ENCODE data around the gene CYB561.

CYB561 gene

DNA sequence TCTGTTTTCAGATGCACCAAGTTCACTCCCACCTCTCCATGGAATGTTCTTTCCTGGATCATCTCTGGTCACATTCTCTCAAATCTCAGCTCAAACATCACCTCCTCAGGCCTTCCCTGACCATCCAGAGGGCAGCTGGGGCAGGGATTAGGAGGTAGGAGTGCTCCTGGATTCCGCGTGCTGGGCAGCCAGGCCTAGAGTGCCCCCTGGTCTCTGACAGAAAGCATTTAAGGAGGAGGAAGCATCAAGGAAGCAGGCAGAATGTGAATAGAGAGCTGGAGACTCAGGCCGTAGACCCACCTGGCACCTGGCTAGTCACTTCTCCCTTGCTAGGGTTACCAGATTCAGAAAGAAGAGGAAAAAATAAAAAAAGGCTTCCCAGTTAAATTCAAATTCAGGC lies 2.5 kb upstream of the CYB561 start:
- no peak for DNase-seq (ENCODE audit: low spot score)

DNA sequence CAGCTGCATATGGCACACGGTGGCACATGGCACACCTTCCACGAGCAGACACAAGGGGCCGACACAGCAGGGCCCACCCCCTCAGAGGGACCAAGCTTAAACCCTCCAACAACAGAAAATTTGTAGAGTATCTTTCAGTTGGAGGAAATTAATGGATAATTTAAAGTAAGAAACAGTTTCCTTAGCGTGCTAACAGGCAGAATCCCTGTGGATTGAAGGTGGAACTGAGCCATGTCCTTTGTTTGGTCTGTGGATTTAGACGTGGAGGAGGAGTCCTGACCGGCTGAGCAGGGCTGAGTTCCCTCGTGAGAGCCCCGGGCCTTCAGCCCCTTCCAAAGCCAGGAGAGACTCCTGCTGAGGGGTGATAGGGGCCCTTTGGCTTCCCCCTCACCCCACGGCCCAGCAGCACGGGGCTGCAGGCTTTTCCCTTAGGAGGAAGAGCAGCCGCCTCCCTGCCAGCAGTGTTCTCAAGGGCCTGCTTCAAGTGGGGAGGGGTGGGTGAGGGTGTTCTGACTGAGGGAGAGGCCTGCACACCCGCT lies 1.4 kb upstream of the CYB561 start:
- DNase-seq (ENCODE audit: low spot score): no peak

GRCh38 chr17:63446753-63447470 lies 806 bp upstream of the CYB561 start:
- DNase-seq (ENCODE audit: low spot score): no peak

DNA sequence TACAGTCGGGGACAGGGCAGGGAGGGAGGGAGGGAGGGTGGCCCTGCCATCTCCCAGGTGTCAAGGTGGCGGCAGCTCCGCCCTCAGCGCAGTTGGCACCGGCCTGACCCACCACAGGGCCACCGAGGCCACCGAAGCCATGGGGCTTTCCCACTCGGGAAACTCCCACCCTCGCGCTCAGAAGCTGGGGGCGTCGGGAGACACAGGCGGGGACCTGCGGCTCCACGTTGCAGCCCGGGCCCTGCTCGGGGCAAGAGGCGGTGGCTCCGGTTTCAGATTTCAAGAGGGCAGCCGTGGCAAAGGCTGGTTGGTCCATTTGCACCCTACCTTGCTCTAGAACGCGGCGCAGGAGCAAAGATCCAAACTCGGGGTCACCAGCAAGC lies 544 bp downstream of the CYB561 start:
- no peak for DNase-seq (ENCODE audit: low spot score)

GRCh38 chr17:63445065-63445464 lies 1.0 kb downstream of the CYB561 start:
- no peak for DNase-seq (ENCODE audit: low spot score)

- no peak for DNase-seq (ENCODE audit: low spot score)
These were observed 1.6 kb downstream of the CYB561 start for GRCh38 chr17:63444457-63444856.

DNA sequence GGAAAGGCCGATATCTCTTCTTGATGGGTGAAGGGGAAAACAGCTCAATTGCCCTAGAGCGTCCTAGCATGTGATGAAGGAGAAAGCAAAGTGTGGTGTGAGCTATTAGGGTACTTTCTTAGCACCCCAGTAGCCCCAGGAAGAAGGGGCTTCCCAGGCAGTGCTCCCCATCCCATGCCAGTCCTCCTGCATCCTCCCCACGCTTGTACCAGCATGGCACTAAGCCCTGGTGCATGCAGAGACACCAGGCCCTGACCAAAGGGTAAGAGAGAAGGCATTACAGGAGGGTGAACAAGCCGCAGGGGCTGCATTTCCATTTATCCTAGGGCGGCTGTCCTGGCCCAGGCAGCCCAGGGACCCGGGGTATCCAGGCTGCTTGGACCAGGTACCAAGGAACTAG lies 3.1 kb downstream of the CYB561 start:
- no peak for DNase-seq (ENCODE audit: low spot score)

GRCh38 chr17:63442549-63443035 lies 3.5 kb downstream of the CYB561 start:
- DNase-seq (ENCODE audit: low spot score): no peak

DNA sequence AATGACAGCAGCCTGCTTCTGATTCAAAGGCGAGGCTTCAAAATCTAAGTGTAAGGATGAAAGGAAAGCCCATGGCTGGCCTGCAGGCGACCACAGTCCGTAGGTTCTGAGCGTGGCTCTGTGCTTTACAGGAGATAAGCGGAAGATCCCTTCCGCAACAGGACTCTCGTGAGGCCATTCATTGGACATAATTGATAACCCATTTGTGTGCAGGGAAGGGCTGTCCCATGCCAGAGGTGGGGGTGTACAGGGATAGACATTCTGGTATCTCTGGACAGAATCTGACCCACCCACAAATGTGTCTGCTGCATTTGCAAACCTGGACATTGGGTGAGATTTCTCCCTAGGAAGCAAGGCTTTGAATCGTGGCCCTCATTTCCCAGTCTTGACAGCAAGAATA lies 4.0 kb downstream of the CYB561 start:
- no peak for DNase-seq (ENCODE audit: low spot score)

DNA sequence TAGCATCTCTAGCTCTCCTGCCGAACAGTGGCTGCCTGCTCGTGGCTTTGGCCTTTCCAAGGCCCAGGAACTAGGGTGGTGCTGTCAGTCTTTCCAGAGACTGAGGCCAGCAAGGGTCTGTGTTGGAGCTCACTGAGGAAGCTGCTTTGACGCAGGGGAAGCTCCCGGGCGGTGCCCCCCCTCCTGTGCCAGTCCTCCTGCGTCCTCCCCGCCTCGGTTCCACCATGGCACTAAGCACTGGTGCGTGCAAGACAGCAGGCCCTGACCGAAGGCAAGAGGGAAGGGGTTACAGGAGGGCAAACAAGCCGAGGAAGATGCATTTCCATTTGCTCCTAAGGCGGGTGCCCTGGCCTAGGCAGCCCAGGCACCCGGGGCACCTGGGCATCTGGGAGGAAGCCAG lies 4.5 kb downstream of the CYB561 start:
- DNase-seq (ENCODE audit: low spot score): no peak

DNA sequence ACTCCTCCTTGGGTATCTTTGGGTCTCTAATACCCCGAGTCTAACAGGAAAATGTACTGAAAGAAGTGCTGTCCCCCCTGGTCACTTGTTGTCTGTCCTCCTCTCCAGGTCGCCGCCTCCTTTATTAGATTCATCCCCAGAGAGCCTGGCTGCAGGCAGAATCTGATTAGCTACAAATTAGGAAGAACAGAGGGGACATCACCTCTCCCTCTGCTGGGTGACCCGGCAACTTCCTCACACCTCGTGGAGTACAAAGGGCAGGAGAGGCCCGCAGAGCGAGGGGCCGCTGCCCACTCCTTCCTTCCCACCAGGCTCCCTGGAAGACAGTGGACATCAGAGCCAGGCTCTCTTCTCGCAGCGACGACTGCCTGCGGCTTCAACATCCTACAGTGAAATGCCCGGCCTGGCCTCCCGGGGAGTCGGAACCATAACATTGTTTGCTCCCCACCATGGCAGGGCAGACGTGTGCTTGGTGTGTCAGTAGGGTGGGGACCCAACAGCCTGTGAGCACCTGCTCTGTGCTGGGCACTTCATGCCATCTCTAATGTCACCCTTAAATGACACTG lies 5.3 kb downstream of the CYB561 start:
- DNase-seq (ENCODE audit: low spot score): no peak

- no peak for DNase-seq (ENCODE audit: low spot score)
These were observed 5.9 kb downstream of the CYB561 start for GRCh38 chr17:63440127-63440769.

DNA sequence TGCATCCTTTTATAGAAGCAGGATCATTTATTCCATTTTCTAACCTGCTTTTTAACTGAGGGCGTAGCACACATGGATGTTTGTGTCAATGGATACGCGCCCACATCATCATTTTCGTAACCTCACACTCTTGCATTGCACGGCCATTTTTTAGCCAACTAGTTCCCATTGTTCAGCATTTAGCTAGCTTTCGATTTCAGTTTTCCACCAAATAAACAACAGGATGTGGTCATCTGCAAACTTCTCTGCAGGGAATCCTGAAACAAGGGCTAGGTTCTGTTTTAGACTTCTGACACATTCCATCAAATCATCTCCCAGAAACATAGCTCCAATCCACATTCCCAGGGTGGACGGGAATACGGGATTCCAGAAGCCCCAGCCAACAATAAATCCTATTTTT lies 6.4 kb downstream of the CYB561 start:
- DNase-seq (ENCODE audit: low spot score): no peak

- no peak for DNase-seq (ENCODE audit: low spot score)
These were observed 7.7 kb downstream of the CYB561 start for GRCh38 chr17:63438092-63439051.

- no peak for DNase-seq (ENCODE audit: low spot score)
These were observed 8.6 kb downstream of the CYB561 start for GRCh38 chr17:63437287-63438091.

- DNase-seq (ENCODE audit: low spot score): no peak
These were observed 9.5 kb downstream of the CYB561 start for GRCh38 chr17:63436523-63437110.

DNA sequence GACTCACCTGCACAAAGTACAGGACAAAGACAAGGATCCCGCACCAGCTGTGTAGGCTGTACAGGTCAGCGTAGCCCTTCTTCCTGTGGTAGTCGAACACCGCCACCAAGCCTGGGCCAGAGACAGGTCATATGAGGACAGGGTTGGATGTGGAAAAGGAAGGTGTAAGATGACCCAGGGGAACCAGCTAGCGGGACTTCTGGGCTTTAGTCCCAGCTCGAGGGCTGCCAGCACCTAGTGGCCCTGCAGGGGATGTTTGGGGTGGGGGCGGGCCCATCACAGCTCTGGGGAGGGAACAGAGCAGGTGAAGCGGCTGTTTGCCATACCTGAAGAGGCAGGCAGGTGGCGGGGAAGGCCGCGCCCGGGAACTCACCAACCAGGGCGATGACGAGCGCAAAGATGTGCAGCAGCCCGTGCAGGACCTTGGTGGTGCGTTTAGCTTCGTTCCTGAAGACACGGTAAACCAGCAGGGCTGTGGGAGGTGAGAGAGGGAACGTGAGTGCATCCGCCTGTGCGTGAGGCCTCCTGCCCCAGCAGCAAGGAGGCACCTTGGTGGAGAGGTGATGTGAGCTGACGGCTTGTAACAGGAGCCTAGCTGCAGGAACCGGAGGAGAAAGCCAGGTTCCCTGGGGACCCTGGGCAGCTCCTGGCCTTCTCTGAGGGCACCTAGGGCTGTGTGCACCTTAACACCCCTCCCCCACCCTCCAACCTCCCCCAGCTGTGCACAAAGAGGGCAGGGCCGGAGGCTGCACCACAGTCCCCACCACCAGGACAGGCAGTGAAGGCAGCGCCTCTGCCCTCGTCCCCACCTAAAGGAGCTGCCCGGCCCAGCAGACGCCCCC lies 10.2 kb downstream of the CYB561 start:
- no peak for DNase-seq (ENCODE audit: low spot score)

GRCh38 chr17:63434951-63435571 lies 11.0 kb downstream of the CYB561 start:
- DNase-seq (ENCODE audit: low spot score): peak; percentile 73

All from hematopoietic multipotent progenitor cell treated with erythropoietin and hydrocortisone succinate and interleukin-3 and kit ligand, for 17 days (in vitro differentiated cells).